Esophagus squamous epithelium (tissue), 4 donors: ENCODE results near the gene TNIP1.

Experiments
- CTCF ChIP-seq, 6 experiments: fragments of 450-650 bp in 4 of 6; fragments of 200-600 bp in 2 of 6; sonication (generic) in 2 of 6; IDR thresholded peaks; one replicate each; pipeline ENCODE4 v1.5.1; 2016 to 2019; ENCODE audit warnings: antibody characterized with exemption in 6 of 6, mild to moderate bottlenecking in 4 of 6, moderate library complexity in 4 of 6
- POLR2A ChIP-seq, 4 donors: fragments of 450-650 bp; IDR thresholded peaks; one replicate each; pipeline ENCODE4 v1.6.1; 2017; ENCODE audit warnings: antibody characterized with exemption in 4 of 4, mild to moderate bottlenecking in 4 of 4, moderate library complexity in 3 of 4

GRCh38 chr5:151051931-151052608, 28.8 kb downstream of the TNIP1 start:
- TF ChIP-seq CTCF (IDR thresholded peaks at IDR 0.05) (no peak), POLR2A (IDR thresholded peaks at IDR 0.05) (no peak)
